Measurements from ENCODE around the gene GDE1.

The GDE1 gene

GRCh38 chr16:19522760-19523159 is 862 bp upstream of the GDE1 start:
- no peak for TF ChIP-seq PPARA (CRISPR knock-in tag; IDR thresholded peaks at IDR 0.05; ENCODE audit: borderline replicate concordance)
- no peak for TF ChIP-seq SNAI2 (CRISPR knock-in tag; IDR thresholded peaks at IDR 0.05)
- no peak for TF ChIP-seq ZNF70 (CRISPR knock-in tag; IDR thresholded peaks at IDR 0.05)
- TF ChIP-seq ZC3H10 (CRISPR knock-in tag; IDR thresholded peaks at IDR 0.05), result no peak
- TF ChIP-seq ZNF565 (CRISPR knock-in tag; conservative IDR thresholded peaks at IDR 0.05; ENCODE audit: low read depth), result no peak
- TF ChIP-seq ARNTL (CRISPR knock-in tag; IDR thresholded peaks at IDR 0.05; ENCODE audit: borderline replicate concordance, low read depth), result no peak
- no peak for TF ChIP-seq OSR1 (CRISPR knock-in tag; IDR thresholded peaks at IDR 0.05)
- TF ChIP-seq, protein P1, sequence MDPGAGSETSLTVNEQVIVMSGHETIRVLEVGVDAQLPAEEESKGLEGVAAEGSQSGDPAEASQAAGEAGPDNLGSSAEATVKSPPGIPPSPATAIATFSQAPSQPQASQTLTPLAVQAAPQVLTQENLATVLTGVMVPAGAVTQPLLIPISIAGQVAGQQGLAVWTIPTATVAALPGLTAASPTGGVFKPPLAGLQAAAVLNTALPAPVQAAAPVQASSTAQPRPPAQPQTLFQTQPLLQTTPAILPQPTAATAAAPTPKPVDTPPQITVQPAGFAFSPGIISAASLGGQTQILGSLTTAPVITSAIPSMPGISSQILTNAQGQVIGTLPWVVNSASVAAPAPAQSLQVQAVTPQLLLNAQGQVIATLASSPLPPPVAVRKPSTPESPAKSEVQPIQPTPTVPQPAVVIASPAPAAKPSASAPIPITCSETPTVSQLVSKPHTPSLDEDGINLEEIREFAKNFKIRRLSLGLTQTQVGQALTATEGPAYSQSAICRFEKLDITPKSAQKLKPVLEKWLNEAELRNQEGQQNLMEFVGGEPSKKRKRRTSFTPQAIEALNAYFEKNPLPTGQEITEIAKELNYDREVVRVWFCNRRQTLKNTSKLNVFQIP (CRISPR knock-in tag; IDR thresholded peaks at IDR 0.05; ENCODE audit: borderline replicate concordance, low read depth), result no peak
- no peak for TF ChIP-seq TCF4 (CRISPR knock-in tag; IDR thresholded peaks at IDR 0.05; ENCODE audit: borderline replicate concordance)
- no peak for ATAC-seq

DNA sequence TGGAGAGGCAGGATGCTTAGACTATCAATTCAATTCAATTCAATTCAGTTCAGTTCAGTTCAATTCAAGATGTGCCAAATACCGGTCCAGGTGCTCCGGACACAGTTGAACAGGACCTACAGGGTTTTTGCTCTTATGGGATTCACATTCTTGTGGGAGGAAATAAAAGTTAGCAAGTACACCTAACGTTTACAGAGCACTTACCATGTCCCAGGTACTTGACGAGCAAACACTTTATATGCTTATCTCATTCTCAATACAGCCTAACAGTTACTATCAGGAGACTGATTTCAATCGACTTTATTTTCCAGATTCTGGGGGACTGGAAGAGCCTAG is 467 bp upstream of the GDE1 start:
- TF ChIP-seq GLIS3 (CRISPR knock-in tag; IDR thresholded peaks at IDR 0.05), result no peak
- TF ChIP-seq OSR1 (CRISPR knock-in tag; IDR thresholded peaks at IDR 0.05), result no peak
- no peak for TF ChIP-seq BACH2 (CRISPR knock-in tag; IDR thresholded peaks at IDR 0.05; ENCODE audit: borderline replicate concordance)
- TF ChIP-seq, protein P1 (CRISPR knock-in tag; IDR thresholded peaks at IDR 0.05; ENCODE audit: borderline replicate concordance, low read depth), result no peak
- no peak for TF ChIP-seq SNAI2 (CRISPR knock-in tag; IDR thresholded peaks at IDR 0.05)
- TF ChIP-seq PPARA (CRISPR knock-in tag; IDR thresholded peaks at IDR 0.05; ENCODE audit: borderline replicate concordance), result no peak
- TF ChIP-seq TOX (CRISPR knock-in tag; IDR thresholded peaks at IDR 0.05; ENCODE audit: borderline replicate concordance), result no peak
- no peak for TF ChIP-seq ISL1 (CRISPR knock-in tag; IDR thresholded peaks at IDR 0.05)
- no peak for TF ChIP-seq TCF4 (CRISPR knock-in tag; IDR thresholded peaks at IDR 0.05; ENCODE audit: borderline replicate concordance)
- no peak for TF ChIP-seq CREB5 (CRISPR knock-in tag; IDR thresholded peaks at IDR 0.05; ENCODE audit: low read depth)
- no peak for TF ChIP-seq ZFP30 (CRISPR knock-in tag; IDR thresholded peaks at IDR 0.05)
- TF ChIP-seq ZNF565 (CRISPR knock-in tag; conservative IDR thresholded peaks at IDR 0.05; ENCODE audit: low read depth), result no peak
- no peak for TF ChIP-seq ESRRG (CRISPR knock-in tag; IDR thresholded peaks at IDR 0.05)
- no peak for TF ChIP-seq ZNF70 (CRISPR knock-in tag; IDR thresholded peaks at IDR 0.05)
- TF ChIP-seq, protein P2, sequence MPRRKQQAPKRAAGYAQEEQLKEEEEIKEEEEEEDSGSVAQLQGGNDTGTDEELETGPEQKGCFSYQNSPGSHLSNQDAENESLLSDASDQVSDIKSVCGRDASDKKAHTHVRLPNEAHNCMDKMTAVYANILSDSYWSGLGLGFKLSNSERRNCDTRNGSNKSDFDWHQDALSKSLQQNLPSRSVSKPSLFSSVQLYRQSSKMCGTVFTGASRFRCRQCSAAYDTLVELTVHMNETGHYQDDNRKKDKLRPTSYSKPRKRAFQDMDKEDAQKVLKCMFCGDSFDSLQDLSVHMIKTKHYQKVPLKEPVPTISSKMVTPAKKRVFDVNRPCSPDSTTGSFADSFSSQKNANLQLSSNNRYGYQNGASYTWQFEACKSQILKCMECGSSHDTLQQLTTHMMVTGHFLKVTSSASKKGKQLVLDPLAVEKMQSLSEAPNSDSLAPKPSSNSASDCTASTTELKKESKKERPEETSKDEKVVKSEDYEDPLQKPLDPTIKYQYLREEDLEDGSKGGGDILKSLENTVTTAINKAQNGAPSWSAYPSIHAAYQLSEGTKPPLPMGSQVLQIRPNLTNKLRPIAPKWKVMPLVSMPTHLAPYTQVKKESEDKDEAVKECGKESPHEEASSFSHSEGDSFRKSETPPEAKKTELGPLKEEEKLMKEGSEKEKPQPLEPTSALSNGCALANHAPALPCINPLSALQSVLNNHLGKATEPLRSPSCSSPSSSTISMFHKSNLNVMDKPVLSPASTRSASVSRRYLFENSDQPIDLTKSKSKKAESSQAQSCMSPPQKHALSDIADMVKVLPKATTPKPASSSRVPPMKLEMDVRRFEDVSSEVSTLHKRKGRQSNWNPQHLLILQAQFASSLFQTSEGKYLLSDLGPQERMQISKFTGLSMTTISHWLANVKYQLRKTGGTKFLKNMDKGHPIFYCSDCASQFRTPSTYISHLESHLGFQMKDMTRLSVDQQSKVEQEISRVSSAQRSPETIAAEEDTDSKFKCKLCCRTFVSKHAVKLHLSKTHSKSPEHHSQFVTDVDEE (CRISPR knock-in tag; IDR thresholded peaks at IDR 0.05), result no peak
- ATAC-seq, result no peak; the same call in 2 of the 3 replicates

DNA sequence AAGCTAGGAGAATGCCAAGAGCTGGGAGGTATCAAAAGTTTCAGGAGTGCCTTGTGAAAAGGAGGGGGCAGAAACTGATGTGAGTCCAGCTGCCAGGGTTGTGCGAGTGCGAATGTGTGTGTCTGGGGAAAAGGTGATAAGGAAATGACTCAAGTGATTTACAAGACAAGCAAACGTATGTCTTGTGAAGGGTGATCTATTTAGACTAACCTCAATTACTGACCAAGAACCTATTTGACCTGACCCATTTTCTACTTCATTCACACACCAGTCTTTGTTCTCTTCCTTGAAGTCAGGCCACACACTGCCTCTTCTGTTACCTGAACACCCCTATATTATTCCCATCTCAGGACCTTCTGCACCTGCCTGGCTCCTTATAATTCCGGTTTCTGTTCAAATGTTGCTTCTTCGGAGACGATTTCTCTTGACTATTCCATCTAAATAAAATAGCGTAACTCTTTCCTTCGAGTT is 1.0 kb downstream of the GDE1 start:
- no peak for ATAC-seq
- TF ChIP-seq TCF4 (CRISPR knock-in tag; IDR thresholded peaks at IDR 0.05; ENCODE audit: borderline replicate concordance) (no peak), CSDC2 (CRISPR knock-in tag; IDR thresholded peaks at IDR 0.05) (no peak), ZNF70 (CRISPR knock-in tag; IDR thresholded peaks at IDR 0.05) (no peak), ZC3H10 (CRISPR knock-in tag; IDR thresholded peaks at IDR 0.05) (no peak), SNAI2 (CRISPR knock-in tag; IDR thresholded peaks at IDR 0.05) (no peak), ISL1 (CRISPR knock-in tag; IDR thresholded peaks at IDR 0.05) (no peak), OSR1 (CRISPR knock-in tag; IDR thresholded peaks at IDR 0.05) (no peak), PPARA (CRISPR knock-in tag; IDR thresholded peaks at IDR 0.05; ENCODE audit: borderline replicate concordance) (no peak), ESRRG (CRISPR knock-in tag; IDR thresholded peaks at IDR 0.05) (no peak), CREB5 (CRISPR knock-in tag; IDR thresholded peaks at IDR 0.05; ENCODE audit: low read depth) (no peak), ZNF8 (CRISPR knock-in tag; IDR thresholded peaks at IDR 0.05) (no peak)
- TF ChIP-seq, protein P3, sequence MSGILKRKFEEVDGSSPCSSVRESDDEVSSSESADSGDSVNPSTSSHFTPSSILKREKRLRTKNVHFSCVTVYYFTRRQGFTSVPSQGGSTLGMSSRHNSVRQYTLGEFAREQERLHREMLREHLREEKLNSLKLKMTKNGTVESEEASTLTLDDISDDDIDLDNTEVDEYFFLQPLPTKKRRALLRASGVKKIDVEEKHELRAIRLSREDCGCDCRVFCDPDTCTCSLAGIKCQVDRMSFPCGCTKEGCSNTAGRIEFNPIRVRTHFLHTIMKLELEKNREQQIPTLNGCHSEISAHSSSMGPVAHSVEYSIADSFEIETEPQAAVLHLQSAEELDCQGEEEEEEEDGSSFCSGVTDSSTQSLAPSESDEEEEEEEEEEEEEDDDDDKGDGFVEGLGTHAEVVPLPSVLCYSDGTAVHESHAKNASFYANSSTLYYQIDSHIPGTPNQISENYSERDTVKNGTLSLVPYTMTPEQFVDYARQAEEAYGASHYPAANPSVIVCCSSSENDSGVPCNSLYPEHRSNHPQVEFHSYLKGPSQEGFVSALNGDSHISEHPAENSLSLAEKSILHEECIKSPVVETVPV (CRISPR knock-in tag; IDR thresholded peaks at IDR 0.05), result no peak
- TF ChIP-seq, protein P4, sequence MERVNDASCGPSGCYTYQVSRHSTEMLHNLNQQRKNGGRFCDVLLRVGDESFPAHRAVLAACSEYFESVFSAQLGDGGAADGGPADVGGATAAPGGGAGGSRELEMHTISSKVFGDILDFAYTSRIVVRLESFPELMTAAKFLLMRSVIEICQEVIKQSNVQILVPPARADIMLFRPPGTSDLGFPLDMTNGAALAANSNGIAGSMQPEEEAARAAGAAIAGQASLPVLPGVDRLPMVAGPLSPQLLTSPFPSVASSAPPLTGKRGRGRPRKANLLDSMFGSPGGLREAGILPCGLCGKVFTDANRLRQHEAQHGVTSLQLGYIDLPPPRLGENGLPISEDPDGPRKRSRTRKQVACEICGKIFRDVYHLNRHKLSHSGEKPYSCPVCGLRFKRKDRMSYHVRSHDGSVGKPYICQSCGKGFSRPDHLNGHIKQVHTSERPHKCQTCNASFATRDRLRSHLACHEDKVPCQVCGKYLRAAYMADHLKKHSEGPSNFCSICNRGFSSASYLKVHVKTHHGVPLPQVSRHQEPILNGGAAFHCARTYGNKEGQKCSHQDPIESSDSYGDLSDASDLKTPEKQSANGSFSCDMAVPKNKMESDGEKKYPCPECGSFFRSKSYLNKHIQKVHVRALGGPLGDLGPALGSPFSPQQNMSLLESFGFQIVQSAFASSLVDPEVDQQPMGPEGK (CRISPR knock-in tag; IDR thresholded peaks at IDR 0.05; ENCODE audit: borderline replicate concordance), result no peak
- TF ChIP-seq, protein P2 (CRISPR knock-in tag; IDR thresholded peaks at IDR 0.05), result no peak

Data from SK-N-SH treated with all-trans-retinoic acid at 6 μM for 48 hours (cell line).